Measurements from ENCODE around the gene SEMA3F. TPM values are rescaled to one million over a fixed set of nuclear protein-coding genes. Genes with fewer than 3 reads are reported as not detected.
A peak's percentile ranks its signal among the peaks of the same experiment; 100 is the strongest.

Gene SEMA3F
- total RNA-seq, 1 experiment from 2014 or later, result 3.9 TPM

DNA sequence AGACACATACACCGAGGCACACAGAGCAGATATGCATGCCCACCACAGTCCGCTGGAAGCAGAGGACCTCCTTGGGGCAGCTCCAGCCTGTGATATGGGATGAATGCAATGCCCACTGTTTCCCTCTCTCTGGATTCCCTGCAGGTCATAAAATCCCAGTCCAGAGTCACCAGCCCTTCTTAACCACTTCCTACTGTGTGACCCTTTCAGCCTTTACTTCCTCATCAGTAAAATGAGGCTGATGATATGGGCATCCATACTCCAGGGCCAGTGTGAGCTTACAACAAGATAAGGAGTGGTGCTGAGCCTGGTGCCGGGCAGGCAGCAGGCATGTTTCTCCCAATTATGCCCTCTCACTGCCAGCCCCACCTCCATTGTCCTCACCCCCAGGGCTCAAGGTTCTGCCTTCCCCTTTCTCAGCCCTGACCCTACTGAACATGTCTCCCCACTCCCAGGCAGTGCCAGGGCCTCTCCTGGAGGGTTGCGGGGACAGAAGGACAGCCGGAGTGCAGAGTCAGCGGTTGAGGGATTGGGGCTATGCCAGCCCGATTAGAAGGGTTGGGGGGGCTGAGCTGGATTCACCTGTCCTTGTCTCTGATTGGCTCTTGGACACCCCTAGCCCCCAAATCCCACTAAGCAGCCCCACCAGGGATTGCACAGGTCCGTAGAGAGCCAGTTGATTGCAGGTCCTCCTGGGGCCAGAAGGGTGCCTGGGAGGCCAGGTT, 36.0 kb downstream of the SEMA3F start, which contains the start of gene GNAT1:
TSS of gene GNAT1 (plus strand) at position 675 of the 725 bp plus-strand sequence. CDS start 116 bp downstream, outside the sequence.
- Histone ChIP-seq H3K27me3 (replicated peaks; ENCODE audit: insufficient read depth, low read depth, low read length, poor library complexity) (peaks cover 15% of the 10 kb centered on the region), H3K36me3 (ENCODE audit: insufficient read depth, low read length, poor library complexity, severe bottlenecking) (no peaks in the 10 kb centered on the region), H3K27ac (ENCODE audit: low read depth, low read length, poor library complexity, severe bottlenecking) (no peak within 1 kb of the TSS), H3K4me1 (ENCODE audit: insufficient read depth, low read length, poor library complexity, severe bottlenecking) (no peaks in the 10 kb centered on the region), H3K9me3 (ENCODE audit: low read depth, low read length, poor library complexity, severe bottlenecking) (no peaks in the 10 kb centered on the region), H3K4me3 (ENCODE audit: low read depth, low read length, poor library complexity, severe bottlenecking) (no peak within 1 kb of the TSS)
- POLR2A ChIA-PET (ENCODE audit: low non-redundant PET), result no interaction called here
- TF ChIP-seq, protein P1, sequence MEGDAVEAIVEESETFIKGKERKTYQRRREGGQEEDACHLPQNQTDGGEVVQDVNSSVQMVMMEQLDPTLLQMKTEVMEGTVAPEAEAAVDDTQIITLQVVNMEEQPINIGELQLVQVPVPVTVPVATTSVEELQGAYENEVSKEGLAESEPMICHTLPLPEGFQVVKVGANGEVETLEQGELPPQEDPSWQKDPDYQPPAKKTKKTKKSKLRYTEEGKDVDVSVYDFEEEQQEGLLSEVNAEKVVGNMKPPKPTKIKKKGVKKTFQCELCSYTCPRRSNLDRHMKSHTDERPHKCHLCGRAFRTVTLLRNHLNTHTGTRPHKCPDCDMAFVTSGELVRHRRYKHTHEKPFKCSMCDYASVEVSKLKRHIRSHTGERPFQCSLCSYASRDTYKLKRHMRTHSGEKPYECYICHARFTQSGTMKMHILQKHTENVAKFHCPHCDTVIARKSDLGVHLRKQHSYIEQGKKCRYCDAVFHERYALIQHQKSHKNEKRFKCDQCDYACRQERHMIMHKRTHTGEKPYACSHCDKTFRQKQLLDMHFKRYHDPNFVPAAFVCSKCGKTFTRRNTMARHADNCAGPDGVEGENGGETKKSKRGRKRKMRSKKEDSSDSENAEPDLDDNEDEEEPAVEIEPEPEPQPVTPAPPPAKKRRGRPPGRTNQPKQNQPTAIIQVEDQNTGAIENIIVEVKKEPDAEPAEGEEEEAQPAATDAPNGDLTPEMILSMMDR (conservative IDR thresholded peaks at IDR 0.05; ENCODE audit: low read depth, low read length), result no peak
- no peak for TF ChIP-seq EZH2 (IDR thresholded peaks at IDR 0.05; ENCODE audit: borderline replicate concordance, low read depth, low read length, poor library complexity, severe bottlenecking)
- intact Hi-C loops (cut with micrococcal nuclease; ENCODE audit: unreplicated experiment), result no loop called here
- CTCF ChIA-PET, result interaction anchor here (0.6 to 0.7 kb wide), 3 partner anchors 18 to 261 kb away, joined by 4 to 6 read pairs (median 5); no protein-coding TSS in a partner anchor
- DNase-seq (ENCODE audit: low spot score), result no peak
- no TSS peak for BruUV-seq (replicated peaks)

- H3K27ac ChIP-seq (ENCODE audit: low read depth, low read length, poor library complexity, severe bottlenecking), result no peak overlapping the region
- H3K4me1 ChIP-seq (ENCODE audit: insufficient read depth, low read length, poor library complexity, severe bottlenecking), result no peaks in the 10 kb centered on the region
- H3K27me3 ChIP-seq (replicated peaks; ENCODE audit: insufficient read depth, low read depth, low read length, poor library complexity), result peaks cover 15% of the 10 kb centered on the region
- ChIA-PET POLR2A (ENCODE audit: low non-redundant PET) (no interaction called here), CTCF (interaction anchor here (0.6 kb wide), 1 partner anchor 35 kb away, joined by 6 read pairs; no protein-coding TSS in a partner anchor)
- no peak overlapping the region for H3K4me3 ChIP-seq (ENCODE audit: low read depth, low read length, poor library complexity, severe bottlenecking)
- intact Hi-C loops (cut with micrococcal nuclease; ENCODE audit: unreplicated experiment), result loop anchor here (1.0 kb wide), 1 partner anchor 81 kb away; no protein-coding TSS in a partner anchor
- no peak for DNase-seq (ENCODE audit: low spot score)
- no peaks in the 10 kb centered on the region for H3K9me3 ChIP-seq (ENCODE audit: low read depth, low read length, poor library complexity, severe bottlenecking)
- H3K36me3 ChIP-seq (ENCODE audit: insufficient read depth, low read length, poor library complexity, severe bottlenecking), result no peaks in the 10 kb centered on the region
- TF ChIP-seq, protein P1 (conservative IDR thresholded peaks at IDR 0.05; ENCODE audit: low read depth, low read length), result no peak
- TF ChIP-seq EZH2 (IDR thresholded peaks at IDR 0.05; ENCODE audit: borderline replicate concordance, low read depth, low read length, poor library complexity, severe bottlenecking), result no peak
- BruUV-seq (replicated peaks), result no TSS peak
These were observed 37.0 kb downstream of the SEMA3F start for GRCh38 chr3:50192124-50192523.

DNA sequence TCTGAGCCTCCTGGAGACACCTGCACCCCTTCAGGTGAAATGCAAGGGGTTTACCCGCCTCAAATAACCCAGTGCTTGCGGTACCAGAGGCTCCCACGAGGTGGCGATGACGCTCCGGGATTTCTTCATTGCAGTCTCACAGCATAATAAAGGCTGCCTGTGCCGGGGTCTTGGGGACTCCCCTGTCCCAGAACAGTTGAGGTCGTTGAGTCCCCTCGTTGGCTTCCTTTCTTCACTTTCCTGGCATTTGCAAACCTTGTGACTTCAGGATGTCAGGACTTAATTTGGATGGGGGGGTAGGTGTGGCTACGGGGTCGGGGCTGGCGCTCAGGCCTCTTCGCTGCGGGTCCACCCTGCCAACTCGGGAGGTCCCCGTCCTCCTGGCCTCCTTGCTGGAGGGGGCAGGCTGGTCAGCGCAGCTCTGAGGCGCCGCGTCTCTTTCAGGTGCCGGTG, 37.6 kb downstream of the SEMA3F start:
- H3K27ac ChIP-seq (ENCODE audit: low read depth, low read length, poor library complexity, severe bottlenecking), result no peak overlapping the region
- peaks cover 15% of the 10 kb centered on the region for H3K27me3 ChIP-seq (replicated peaks; ENCODE audit: insufficient read depth, low read depth, low read length, poor library complexity)
- TF ChIP-seq, protein P1 (conservative IDR thresholded peaks at IDR 0.05; ENCODE audit: low read depth, low read length), result peak; percentile 74
- TF ChIP-seq EZH2 (IDR thresholded peaks at IDR 0.05; ENCODE audit: borderline replicate concordance, low read depth, low read length, poor library complexity, severe bottlenecking), result no peak
- ChIA-PET CTCF (no interaction called here), POLR2A (ENCODE audit: low non-redundant PET) (no interaction called here)
- H3K4me1 ChIP-seq (ENCODE audit: insufficient read depth, low read length, poor library complexity, severe bottlenecking), result no peaks in the 10 kb centered on the region
- H3K36me3 ChIP-seq (ENCODE audit: insufficient read depth, low read length, poor library complexity, severe bottlenecking), result no peaks in the 10 kb centered on the region
- intact Hi-C loops (cut with micrococcal nuclease; ENCODE audit: unreplicated experiment), result loop anchor here (1.0 kb wide), 1 partner anchor 81 kb away; no protein-coding TSS in a partner anchor
- no TSS peak for BruUV-seq (replicated peaks)
- H3K4me3 ChIP-seq (ENCODE audit: low read depth, low read length, poor library complexity, severe bottlenecking), result no peak overlapping the region
- no peaks in the 10 kb centered on the region for H3K9me3 ChIP-seq (ENCODE audit: low read depth, low read length, poor library complexity, severe bottlenecking)
- DNase-seq (ENCODE audit: low spot score), result peak; percentile 63

All from A673 (cell line).